A204.1 (cell line): Measurements from ENCODE around the gene CTDNEP1.
A peak's percentile ranks its signal among the peaks of the same experiment; 100 is the strongest.

Experiments
- FAIRE-seq: peaks from 2 replicates; lab custom pipeline; 2012; peaks lifted over from hg19 to GRCh38; lab: Jason Lieb, UNC

Gene CTDNEP1

GRCh38 chr17:7214300-7215135 is 37.0 kb downstream of the CTDNEP1 start:
- peak; percentile 98 for FAIRE-seq

GRCh38 chr17:7213895-7214299 is 37.6 kb downstream of the CTDNEP1 start:
- no peak for FAIRE-seq

- no peak for FAIRE-seq
These were observed 39.9 kb downstream of the CTDNEP1 start for GRCh38 chr17:7211491-7212273.

- no peak for FAIRE-seq
These were observed 42.6 kb downstream of the CTDNEP1 start for GRCh38 chr17:7208754-7209460.

- FAIRE-seq: no peak
These were observed 43.4 kb downstream of the CTDNEP1 start for GRCh38 chr17:7208027-7208571.

- no peak for FAIRE-seq
These were observed 44.2 kb downstream of the CTDNEP1 start for GRCh38 chr17:7207120-7208001.

GRCh38 chr17:7205561-7205960 is 46.0 kb downstream of the CTDNEP1 start:
- no peak for FAIRE-seq

- no peak for FAIRE-seq
These were observed 46.6 kb downstream of the CTDNEP1 start for GRCh38 chr17:7204828-7205461.

- FAIRE-seq: no peak
These were observed 47.2 kb downstream of the CTDNEP1 start for GRCh38 chr17:7204336-7204735.

GRCh38 chr17:7203391-7203790 is 48.1 kb downstream of the CTDNEP1 start:
- no peak for FAIRE-seq

- no peak for FAIRE-seq
These were observed 54.7 kb downstream of the CTDNEP1 start for GRCh38 chr17:7196651-7197401.

GRCh38 chr17:7195971-7196370 is 55.6 kb downstream of the CTDNEP1 start:
- FAIRE-seq: no peak
